Measurements from ENCODE around the gene FXYD3. TPM values are rescaled to one million over a fixed set of nuclear protein-coding genes. Genes with fewer than 3 reads are reported as not detected.

FXYD3 gene
- total and polyA plus RNA-seq, 2 of the 13 experiments (the other 11 are each of a cell fraction or from before 2014, with no cell fraction given) = 4.9 TPM; not detected in 1

- no peak for TF ChIP-seq TOPORS (CRISPR knock-in tag; IDR thresholded peaks at IDR 0.05)
- TF ChIP-seq TAF15 (IDR thresholded peaks at IDR 0.05; ENCODE audit: low read depth, low read length, poor library complexity, severe bottlenecking) = no peak
Measured at GRCh38 chr19:35149463-35149862, 33.8 kb downstream of the FXYD3 start (continued).

- Histone ChIP-seq H2AFZ (ENCODE audit: low read length) (no peak overlapping the region), H4K20me1 (ENCODE audit: insufficient read depth, low read length) (0 out of 2 replicates have a peak, but pooled peaks cover 2% of the 10 kb centered on the region), H3K79me2 (ENCODE audit: insufficient read depth, low read length) (no peaks in the 10 kb centered on the region), H3K4me3 (replicated peaks in 1 of 3; ENCODE audit: insufficient read depth in 1 of 3, low read depth in 2 of 3, low read length in 3 of 3) (no peak overlapping the region), H3K27me3 (ENCODE audit: control insufficient read depth in 1 of 2, insufficient read depth in 2 of 2, low read length in 2 of 2) (peaks cover 18 to 45% of the 10 kb centered on the region in 2 experiments; a peak in 4 of 5 replicates), H3K4me2 (ENCODE audit: low read depth, low read length) (no peak overlapping the region), H3K9me3 (ENCODE audit: low read length) (no peaks in the 10 kb centered on the region), H3K9ac (ENCODE audit: insufficient read depth, low read depth, low read length) (no peak overlapping the region), H3K27ac (ENCODE audit: extremely low read length, insufficient read depth, low read length) (no peak overlapping the region), H3K36me3 (replicated peaks in 1 of 2; ENCODE audit: control insufficient read depth in 1 of 2, insufficient read depth in 2 of 2, low read length in 2 of 2) (no peaks in the 10 kb centered on the region), H3K4me1 (ENCODE audit: insufficient read depth, low read length) (peaks cover 12% of the 10 kb centered on the region)
- WGBS (ENCODE audit: low lambda C conversion rate) = 0% methylated on average over 2 of the region's 2 CpGs
- intact Hi-C loops (cut with micrococcal nuclease; ENCODE audit: unreplicated experiment) (no loop called here), in situ Hi-C loops (cut with HindIII; ENCODE audit: extremely low pct_ligation_motif_present, low pct_unique_long_range_greater_than_20kb) (no loop called here)
- FAIRE-seq (no peak), DNase-seq (ENCODE audit: low spot score) (no peak), ATAC-seq (no peak)
- BruUV-seq (replicated peaks) = no TSS peak
- CTCF ChIA-PET (ENCODE audit: low intra/inter-chr PET ratio, low total read pairs) = no interaction called here
- POLR2A ChIA-PET = no interaction called here
- no peak for TF ChIP-seq AKAP8 (CRISPR knock-in tag; IDR thresholded peaks at IDR 0.05)
- TF ChIP-seq FOXP1 (IDR thresholded peaks at IDR 0.05) = no peak
- TF ChIP-seq FOXP1 (CRISPR knock-in tag; IDR thresholded peaks at IDR 0.05) = no peak
- TF ChIP-seq, protein P1, sequence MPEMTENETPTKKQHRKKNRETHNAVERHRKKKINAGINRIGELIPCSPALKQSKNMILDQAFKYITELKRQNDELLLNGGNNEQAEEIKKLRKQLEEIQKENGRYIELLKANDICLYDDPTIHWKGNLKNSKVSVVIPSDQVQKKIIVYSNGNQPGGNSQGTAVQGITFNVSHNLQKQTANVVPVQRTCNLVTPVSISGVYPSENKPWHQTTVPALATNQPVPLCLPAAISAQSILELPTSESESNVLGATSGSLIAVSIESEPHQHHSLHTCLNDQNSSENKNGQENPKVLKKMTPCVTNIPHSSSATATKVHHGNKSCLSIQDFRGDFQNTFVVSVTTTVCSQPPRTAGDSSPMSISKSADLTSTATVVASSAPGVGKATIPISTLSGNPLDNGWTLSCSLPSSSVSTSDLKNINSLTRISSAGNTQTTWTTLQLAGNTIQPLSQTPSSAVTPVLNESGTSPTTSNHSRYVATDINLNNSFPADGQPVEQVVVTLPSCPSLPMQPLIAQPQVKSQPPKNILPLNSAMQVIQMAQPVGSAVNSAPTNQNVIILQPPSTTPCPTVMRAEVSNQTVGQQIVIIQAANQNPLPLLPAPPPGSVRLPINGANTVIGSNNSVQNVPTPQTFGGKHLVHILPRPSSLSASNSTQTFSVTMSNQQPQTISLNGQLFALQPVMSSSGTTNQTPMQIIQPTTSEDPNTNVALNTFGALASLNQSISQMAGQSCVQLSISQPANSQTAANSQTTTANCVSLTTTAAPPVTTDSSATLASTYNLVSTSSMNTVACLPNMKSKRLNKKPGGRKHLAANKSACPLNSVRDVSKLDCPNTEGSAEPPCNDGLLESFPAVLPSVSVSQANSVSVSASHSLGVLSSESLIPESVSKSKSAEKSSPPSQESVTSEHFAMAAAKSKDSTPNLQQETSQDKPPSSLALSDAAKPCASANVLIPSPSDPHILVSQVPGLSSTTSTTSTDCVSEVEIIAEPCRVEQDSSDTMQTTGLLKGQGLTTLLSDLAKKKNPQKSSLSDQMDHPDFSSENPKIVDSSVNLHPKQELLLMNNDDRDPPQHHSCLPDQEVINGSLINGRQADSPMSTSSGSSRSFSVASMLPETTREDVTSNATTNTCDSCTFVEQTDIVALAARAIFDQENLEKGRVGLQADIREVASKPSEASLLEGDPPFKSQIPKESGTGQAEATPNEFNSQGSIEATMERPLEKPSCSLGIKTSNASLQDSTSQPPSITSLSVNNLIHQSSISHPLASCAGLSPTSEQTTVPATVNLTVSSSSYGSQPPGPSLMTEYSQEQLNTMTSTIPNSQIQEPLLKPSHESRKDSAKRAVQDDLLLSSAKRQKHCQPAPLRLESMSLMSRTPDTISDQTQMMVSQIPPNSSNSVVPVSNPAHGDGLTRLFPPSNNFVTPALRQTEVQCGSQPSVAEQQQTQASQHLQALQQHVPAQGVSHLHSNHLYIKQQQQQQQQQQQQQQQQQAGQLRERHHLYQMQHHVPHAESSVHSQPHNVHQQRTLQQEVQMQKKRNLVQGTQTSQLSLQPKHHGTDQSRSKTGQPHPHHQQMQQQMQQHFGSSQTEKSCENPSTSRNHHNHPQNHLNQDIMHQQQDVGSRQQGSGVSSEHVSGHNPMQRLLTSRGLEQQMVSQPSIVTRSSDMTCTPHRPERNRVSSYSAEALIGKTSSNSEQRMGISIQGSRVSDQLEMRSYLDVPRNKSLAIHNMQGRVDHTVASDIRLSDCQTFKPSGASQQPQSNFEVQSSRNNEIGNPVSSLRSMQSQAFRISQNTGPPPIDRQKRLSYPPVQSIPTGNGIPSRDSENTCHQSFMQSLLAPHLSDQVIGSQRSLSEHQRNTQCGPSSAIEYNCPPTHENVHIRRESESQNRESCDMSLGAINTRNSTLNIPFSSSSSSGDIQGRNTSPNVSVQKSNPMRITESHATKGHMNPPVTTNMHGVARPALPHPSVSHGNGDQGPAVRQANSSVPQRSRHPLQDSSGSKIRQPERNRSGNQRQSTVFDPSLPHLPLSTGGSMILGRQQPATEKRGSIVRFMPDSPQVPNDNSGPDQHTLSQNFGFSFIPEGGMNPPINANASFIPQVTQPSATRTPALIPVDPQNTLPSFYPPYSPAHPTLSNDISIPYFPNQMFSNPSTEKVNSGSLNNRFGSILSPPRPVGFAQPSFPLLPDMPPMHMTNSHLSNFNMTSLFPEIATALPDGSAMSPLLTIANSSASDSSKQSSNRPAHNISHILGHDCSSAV (CRISPR knock-in tag; IDR thresholded peaks at IDR 0.05; ENCODE audit: borderline replicate concordance) = no peak
- TF ChIP-seq MAF1 (CRISPR knock-in tag; IDR thresholded peaks at IDR 0.05; ENCODE audit: borderline replicate concordance) = no peak
- no peak for TF ChIP-seq NR1H2 (CRISPR knock-in tag; IDR thresholded peaks at IDR 0.05; ENCODE audit: borderline replicate concordance, low read depth)
- no peak for TF ChIP-seq ZNF414 (CRISPR knock-in tag; IDR thresholded peaks at IDR 0.05)
- TF ChIP-seq ZNF546 (CRISPR knock-in tag; conservative IDR thresholded peaks at IDR 0.05) = no peak
- TF ChIP-seq, protein P2, sequence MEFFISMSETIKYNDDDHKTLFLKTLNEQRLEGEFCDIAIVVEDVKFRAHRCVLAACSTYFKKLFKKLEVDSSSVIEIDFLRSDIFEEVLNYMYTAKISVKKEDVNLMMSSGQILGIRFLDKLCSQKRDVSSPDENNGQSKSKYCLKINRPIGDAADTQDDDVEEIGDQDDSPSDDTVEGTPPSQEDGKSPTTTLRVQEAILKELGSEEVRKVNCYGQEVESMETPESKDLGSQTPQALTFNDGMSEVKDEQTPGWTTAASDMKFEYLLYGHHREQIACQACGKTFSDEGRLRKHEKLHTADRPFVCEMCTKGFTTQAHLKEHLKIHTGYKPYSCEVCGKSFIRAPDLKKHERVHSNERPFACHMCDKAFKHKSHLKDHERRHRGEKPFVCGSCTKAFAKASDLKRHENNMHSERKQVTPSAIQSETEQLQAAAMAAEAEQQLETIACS (CRISPR knock-in tag; IDR thresholded peaks at IDR 0.05) = no peak
- no peak for TF ChIP-seq NRL (CRISPR knock-in tag; IDR thresholded peaks at IDR 0.05; ENCODE audit: borderline replicate concordance)
- no peak for TF ChIP-seq NFYB (CRISPR knock-in tag; IDR thresholded peaks at IDR 0.05)
Measured at GRCh38 chr19:35150445-35150844, 34.8 kb downstream of the FXYD3 start.
